Endothelial cell of hepatic sinusoid (primary cell): ENCODE data around the gene RPS6KL1.

ENCODE experiments used
- in situ Hi-C: cut with HindIII; loops from 2 replicates; pipeline ENCODE4 v1.10.0; 2017; ENCODE audit warnings: low sequenced_read_pairs

RPS6KL1 gene

DNA sequence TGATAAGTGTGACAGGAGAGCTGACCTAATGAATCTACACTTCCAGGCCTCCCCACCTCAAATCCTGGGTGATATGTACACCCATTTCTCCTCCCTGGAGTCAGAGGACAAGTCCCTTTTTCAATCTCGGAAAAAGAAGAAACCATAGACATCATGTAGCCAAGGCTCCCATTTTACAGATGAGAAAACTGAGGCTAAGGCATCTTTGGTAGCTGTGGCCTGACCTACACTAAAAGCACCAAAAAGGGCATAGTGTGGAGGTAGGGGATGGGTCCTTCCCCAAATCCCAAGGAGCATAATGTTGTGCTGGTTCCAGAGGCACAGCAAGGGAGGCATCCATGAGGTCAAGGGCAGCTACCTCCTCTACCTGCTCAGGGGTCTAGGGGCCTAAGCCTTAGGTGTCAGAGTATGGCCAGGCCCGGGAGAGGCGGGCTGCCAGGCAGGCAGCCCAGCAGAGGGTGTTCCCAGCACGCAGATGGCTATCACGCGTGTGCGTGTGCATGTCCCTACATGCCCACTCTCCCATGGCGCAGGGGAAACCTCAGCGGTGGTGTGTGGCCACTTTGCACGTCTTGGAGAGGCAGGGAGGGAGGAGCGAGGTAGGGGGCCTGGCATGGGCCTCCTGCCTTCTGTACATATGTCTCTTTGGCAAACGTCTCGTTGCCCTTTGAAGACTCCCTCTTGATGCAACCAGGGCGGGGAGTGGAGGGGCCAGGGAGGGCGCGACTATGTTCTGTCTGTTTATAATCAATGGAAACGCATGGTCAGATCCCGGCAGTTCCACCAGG, 29.8 kb upstream of the RPS6KL1 start:
- in situ Hi-C loops: no loop called here

DNA sequence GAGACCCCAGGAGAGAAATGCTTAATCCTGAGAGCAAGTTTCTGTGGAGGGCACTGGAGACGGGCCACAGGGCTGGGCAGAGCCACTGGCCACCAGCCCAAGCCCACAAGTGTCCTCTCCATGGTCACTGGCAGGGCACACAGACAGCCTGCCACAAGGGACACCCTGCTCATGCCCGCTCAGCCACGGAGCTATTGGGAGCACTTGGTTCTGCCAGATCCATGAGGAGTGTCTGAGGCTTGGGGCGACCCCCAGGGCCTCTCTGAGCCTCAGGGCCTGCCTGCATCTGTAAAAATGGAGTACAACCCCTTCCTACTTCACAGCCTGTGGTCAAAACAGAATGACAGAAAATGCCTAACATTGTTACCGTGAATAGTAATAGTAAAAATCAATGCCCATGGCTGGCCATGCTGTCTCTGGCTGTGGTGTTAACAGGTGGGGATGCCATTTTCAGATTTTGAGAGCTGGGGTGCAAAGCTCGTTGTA, 29.2 kb upstream of the RPS6KL1 start:
- in situ Hi-C loops: no loop called here

DNA sequence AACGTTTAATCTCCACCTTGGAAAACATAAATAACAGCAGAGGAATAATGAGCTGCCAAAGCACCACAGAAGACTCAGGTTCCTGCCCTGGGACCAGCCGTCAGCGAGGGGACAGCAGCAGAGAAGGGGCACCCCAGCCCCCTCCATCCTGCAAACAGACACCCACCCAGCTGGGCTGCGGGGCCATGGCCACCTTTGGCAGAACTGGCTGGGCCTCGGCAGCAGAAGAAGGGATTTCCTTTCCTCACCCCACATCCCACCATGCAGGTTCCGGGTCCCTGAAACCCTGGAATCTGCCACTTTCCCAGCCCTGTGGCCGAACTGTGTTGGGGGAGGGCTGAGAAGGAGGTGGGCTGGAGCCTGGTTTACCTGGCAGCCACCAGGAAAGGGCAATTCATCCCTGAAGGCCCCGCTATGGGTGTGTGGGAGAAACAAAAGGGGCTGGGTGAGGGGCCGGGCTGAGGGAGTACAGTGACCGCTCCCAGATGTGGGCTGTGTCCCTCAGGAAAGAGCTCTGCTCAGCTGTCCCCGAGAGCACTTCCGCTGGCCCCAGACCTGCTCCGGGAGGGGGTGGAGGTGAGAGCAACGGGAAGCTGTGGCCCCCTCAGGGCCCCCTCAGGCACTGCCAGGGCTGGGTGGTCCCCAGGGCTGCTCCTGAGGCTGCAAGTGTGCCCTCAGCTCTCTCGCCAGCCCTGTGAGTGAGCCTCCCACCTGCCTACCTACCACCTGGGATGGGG, 28.6 kb upstream of the RPS6KL1 start:
- in situ Hi-C loops: no loop called here

DNA sequence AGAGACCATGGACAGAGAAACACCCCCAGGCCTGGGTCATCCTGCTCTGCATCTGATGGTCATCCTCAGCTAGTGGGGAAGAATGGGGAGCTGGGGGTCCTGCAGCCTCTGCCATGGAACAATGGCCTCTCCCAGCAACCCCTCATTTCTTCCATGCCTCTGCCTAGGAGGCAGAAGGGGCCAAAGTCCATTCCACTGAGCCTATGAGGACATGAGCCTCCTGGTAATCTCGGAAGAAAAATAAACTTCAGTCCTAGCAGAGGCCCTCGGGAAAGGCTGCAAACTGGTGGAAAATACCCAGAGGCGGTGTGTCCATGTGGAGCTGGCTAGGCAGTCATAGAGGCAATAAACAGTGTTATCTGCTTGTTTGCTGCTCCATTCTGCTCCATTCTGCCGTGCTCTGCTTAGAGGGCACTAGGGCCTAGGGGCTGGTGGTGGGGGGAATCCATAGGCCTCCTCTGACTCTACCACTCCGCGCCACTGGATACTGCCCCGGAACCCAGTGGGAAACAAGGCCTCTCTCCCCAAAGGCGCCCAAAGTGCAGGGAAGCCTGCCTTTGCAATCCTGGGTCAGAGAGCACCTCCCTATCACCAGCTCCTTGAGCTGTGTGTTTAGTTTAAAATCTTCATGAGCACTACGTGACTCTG, 27.9 kb upstream of the RPS6KL1 start:
- in situ Hi-C loops: no loop called here

DNA sequence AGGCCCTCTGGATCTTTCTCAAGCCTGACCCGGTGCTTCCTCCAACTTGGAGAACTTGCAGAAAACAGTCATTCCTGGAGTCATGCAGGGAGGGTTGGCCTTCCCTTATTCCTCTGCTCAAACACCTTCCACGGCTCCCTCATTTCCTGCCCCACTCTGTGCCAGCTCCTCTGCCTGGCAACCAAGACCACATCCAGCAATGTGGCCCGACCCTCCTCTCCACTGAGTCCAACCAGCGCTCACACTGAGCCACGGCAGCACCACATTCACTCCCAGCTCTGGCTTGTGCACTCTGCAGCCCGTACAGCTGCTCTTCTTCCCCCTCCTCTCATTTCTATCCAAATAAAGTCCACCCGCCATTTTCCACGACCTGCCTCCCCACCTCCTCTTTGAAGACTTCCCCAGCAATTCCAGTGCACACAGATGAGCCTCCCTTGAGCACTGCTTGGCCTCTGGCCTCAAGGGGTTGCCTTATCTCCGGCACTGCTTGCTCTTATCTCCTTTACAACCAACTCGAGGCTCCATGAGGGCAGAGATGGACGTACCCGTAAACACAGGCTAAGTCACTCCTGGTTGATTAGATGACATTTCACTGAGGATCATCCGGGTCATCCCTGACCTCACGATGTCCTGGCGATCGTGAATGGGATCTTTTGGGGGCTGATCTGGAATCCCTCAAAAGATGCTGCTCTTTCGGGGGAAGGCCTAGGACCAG, 27.0 kb upstream of the RPS6KL1 start:
- in situ Hi-C loops: no loop called here

DNA sequence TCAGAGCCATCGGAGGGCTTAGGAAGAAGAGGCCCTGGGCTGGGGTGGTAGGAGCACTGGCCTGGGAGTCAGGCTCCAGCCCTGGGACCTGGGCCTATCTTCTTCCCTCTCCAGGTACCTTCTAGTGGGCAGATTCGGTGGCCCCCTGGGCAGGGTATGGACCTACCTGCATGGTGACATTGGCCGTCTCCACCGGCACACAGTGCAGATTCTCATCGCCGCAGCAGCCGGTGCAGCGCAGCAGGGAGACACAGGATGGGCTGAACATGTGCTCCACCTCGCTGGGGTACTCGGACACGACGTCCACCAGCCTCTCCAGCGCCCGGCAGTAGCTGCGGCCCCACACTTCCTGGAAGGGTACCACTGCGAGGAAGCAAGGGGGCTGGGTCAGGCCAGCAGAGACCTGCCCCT, 26.1 kb upstream of the RPS6KL1 start:
- in situ Hi-C loops: no loop called here

DNA sequence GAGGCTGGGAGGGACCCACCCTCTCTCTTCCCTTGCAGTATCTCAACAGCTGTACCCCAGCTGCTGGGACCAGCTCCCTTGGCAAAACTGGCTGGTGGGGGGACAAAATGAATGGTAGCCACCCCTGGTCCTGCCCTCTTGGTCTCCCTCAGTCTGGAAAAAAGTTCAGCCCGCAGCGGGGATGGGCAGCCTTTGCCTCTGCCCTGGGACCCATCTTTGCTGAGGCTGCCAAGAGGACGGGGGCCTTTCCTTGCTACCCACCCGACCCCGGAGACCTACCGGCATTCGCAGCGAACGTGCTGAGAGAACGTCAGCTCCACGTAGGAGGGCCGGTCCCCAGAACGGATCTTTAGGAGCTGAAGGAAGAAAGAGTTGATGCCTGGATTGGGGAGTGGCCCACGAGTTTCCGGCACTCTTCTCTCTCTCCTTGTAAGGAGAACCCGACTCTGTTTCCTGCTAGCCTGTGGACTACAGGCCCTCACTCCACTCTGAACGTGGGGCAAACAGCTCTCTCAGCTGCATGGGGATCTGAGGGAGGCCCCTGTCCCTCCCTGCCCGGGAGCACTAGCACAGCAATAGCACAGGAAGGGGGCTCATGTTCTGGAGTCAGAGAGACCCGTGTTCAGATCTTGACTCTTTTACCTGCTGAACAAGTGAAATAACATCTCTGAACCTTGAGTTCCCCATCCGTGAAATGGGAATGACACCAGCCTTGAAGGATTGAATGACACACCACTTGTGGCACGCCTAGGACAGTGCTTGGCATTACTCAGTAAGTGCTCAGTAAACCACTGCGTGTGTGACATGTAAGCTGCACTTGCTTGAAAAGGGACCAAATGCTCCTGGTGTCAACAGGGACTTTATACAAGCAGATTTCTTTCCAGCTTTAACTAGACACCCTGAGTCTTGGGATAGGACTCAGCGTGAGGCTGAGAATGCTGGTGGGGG, 25.4 kb upstream of the RPS6KL1 start:
- in situ Hi-C loops: no loop called here

DNA sequence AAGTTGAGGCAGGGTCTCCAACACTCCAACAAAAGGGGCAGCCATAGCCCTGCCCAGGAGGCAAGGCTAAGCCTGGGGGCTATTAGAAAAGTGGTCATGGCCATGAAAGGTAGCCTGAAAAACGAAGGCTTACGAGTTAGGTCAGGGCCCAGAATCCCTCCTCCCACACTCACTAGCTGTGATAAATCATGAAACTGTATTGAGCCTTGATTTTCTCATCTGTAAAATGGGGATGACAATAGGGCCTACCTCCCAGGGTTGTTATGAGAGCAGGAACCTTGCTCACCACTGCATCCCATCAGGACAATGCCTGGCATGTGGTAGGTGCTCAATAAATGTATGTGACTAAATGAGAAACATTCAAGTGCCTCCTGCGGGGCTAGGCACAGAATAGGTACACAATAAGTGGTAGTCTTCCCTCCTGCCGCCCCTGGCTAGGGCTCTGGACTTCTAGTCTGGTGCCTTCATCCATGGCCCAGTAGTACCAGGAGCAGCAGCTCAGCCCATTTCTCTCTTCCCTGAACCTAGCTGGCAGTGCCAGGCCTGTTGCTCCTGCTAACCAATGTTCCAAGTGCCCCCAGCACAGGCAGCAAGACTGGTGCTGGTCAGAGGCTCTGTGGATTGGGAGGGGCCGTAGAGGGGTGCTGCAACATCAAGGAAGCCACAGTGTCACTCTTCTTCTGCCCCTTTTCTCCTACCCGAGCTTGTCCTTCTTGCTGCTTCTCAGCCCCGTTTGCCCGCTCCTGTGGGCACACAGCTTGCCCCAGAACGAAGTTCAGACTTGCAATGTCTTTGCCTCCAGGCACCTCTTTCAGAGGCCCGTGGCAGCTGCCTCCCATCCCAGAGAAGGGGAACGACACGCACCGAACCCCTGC, 24.5 kb upstream of the RPS6KL1 start:
- in situ Hi-C loops: no loop called here

DNA sequence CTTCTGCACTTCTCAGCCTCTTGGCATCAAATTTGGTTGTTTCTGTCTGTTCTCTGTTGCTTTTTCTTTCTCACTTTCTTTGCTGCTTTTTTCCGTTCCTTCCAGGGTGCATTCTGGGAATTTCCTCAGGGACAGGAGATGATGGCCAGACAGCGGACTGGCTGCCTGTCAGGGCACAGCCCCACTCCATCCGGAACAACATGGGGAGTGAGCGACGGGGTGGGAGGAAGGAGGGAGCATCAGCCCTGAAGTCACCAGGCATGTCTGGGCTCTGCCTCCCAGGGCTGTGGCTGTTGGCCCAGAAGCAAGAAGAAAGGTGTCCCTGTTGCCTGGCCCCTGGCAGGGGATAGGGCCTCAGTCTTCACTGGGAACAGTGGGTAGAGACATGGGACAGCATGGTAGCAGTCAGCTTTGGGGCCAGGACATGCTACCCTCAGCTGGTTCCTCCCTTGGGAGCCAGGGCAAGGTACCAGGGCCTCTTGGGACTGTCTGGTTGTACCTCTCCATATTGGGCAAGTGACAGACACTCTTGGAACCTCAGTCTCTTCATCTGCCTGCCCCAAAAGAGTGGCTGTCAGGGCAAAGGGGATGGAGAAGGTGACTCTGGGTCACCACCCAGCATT, 23.7 kb upstream of the RPS6KL1 start:
- in situ Hi-C loops: no loop called here

DNA sequence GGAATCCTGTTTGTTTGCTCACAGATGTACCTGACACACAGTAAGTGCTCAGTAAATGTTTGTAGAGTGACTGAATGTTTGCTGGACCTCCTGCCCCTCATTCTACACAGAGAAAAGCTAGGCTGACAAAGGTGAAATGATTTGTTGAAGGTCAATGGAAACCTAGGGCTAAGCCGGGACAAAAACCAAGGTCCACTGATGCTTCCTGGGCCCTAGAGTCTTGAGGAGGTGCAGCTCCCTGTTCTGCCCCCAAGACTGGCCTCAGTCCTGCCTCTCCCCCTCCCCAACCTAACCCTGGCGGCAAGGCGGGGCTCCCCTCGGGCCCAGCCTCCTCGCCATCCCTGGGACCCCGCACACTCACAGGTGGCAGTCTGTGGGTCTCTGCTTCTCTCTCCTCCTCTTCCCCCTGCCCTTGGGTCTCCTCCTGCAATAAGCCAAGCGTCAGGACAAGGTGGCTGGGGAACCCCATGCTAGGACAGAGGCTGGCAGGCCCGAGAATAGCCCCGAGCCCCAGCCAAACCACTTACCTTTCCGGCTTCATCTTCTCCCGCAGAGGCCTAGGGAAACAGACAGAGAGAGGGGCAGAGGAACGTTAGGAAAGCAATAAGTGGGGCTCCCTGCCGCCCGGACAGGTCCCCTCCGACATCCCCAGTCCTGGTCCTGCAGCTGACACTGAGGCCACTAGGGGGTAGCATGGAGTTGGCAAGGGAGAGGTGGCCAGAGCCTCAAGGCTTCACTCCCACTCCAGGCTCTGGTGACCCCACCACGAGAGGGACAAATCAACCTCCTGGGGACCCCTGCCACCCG, 23.0 kb upstream of the RPS6KL1 start:
- in situ Hi-C loops: no loop called here

DNA sequence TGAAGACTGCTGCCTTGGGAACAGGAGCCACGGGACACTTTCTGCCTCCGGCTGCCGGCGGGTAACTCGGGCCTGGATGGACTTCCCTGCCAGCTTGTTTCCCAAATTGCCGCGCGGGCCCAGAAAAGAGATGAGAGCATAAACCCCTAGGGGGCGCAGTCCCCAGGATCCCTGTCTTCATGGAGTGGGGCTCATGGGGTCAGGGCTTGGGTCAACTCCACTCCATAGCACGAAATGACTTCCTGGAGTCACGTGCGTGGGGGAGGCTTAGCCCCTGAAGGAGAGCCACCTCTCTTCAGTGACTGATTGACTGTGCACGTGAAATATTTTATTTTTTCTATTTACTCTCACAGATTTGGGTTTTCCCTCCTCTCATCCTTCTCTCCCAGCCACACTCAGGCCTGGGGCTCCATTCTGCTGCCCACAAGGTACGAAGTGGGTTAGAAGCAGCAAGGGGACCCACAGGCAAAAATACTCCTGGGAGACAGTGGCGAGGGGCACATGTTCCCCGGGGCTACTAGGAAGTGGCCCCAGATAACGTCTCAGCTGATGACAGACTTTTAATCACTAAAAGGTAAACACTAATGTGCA, 22.3 kb upstream of the RPS6KL1 start:
- in situ Hi-C loops: no loop called here

DNA sequence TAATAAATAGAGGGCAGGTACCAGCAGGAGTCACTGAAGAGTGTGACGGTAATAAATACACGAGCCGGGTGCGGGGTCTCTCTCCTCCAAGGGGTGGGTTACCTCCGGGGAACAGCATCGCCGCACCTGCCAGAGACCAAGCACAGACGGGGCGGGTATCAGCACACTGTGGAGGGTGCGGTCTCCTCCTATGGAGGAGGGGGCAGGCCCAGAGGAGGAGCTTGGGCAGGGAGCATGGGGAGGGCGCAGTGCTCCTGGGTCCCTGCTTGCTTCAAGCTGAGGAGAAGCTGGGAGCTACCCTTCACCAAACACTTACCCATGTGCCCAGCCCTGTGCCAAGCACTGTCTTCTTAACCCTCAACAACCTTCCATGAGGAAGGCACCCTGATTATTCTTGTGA, 19.5 kb upstream of the RPS6KL1 start:
- in situ Hi-C loops: loop anchor here (5.0 kb wide), 1 partner anchor 35 kb away; no protein-coding TSS in a partner anchor

DNA sequence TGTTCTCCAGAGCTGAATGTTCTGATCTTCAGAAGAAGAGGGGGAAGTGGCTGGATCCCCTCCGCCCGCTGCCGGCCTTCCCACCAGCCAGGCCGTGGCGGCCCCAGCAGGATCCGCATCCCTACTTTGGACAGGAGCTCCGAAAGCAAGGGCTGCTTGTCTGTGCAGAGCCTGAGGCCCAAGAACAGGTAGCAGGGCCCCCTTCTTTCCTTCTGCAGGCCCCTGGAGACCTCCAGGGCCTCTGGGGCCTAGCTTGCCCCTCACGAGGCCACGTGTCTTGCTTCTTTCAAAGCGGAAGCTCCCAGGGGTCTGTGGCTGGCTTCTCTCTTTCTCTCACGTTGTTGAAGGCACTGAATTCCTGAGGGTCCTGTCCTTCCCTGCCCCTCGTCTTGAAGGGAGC, 19.1 kb upstream of the RPS6KL1 start:
- in situ Hi-C loops: loop anchor here (5.0 kb wide), 1 partner anchor 35 kb away; no protein-coding TSS in a partner anchor

DNA sequence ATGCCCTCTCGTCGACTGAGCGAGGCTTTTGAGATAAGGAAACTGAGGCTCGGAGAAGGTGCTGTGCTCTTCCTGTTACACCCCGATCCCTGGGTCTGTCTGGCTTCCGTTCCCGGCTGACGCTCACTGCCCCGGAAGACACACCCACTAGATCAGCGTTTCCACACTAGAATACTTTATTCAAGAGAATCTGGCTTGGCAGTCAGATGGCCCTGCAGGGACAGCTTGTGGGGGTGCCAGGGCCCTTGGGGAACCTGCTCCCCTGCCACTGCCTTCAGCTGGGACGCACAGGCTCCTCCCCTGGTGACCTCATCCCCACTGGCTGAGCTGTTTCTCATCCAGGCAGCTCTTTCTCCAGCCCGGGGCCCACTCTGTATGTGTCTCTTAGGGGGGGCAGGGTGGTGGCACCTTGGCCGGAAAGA, 18.6 kb upstream of the RPS6KL1 start:
- in situ Hi-C loops: loop anchor here (5.0 kb wide), 1 partner anchor 34 kb away; no protein-coding TSS in a partner anchor

DNA sequence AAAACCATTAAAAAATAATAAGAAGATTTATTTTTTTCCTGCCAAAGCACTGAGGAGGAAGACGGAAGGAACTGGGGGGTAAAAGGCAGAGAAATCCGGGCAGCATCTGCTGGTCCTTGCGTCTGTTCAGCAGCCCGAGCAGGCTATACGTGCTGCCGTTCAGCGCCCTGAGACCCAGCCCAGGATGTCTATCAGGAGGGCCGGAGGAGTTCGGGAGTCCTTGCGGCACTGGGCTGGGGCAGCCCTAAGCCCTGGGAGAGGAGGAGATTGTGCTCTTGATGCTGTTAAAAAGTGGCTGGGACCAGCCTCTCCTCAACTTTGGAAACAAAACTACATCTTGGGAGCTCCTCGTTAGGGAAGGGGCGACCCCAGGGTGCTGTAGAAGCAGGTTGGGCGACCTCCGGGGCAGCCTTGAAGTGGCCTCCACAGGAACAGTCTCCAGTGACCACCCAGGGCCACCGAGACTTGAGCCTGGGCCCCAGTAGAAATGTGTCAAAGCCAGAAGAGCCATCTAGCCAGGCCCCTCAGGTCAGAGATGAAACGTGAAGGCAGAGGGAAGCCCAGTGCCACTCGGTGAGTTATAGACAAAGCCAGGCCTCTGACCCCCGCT, 18.0 kb upstream of the RPS6KL1 start:
- in situ Hi-C loops: loop anchor here (5.0 kb wide), 1 partner anchor 34 kb away; no protein-coding TSS in a partner anchor
